ENCODE results near the gene SLC19A1.

- TF ChIP-seq POLR2AphosphoS5 (IDR thresholded peaks at IDR 0.05) (no peak), CTCF (IDR thresholded peaks at IDR 0.05) (no peak), POLR2A (IDR thresholded peaks at IDR 0.05) (no peak)
These were observed 30.4 kb downstream of the SLC19A1 start for GRCh38 chr21:45511661-45512431.
